Measurements from ENCODE around the gene RFC3.
"Not testable (repeated sequence)": the region's sequence is repeated elsewhere in the genome, so short reads cannot be mapped to it uniquely, and the experiment has no call there.

The RFC3 gene

GRCh38 chr13:33799950-33800592 is 17.9 kb upstream of the RFC3 start:
- no peak for DNase-seq (ENCODE audit: extremely low read depth, insufficient read length)
- Histone ChIP-seq H3K27me3 (replicated peaks; ENCODE audit: control insufficient read depth, insufficient read depth, low read length) (no peaks in the 10 kb centered on the region), H3K4me3 (replicated peaks; ENCODE audit: low read depth, low read length) (no peak overlapping the region), H3K36me3 (ENCODE audit: control insufficient read depth, insufficient read depth, low read length) (no peaks in the 10 kb centered on the region)
- peak; percentile 45 for TF ChIP-seq CTCF (IDR thresholded peaks at IDR 0.05; ENCODE audit: insufficient read depth, low read length, poor library complexity, severe bottlenecking)

- H3K4me3 ChIP-seq (replicated peaks; ENCODE audit: low read depth, low read length) = no peak overlapping the region
These were observed 17.2 kb upstream of the RFC3 start for GRCh38 chr13:33800646-33801186.

DNA sequence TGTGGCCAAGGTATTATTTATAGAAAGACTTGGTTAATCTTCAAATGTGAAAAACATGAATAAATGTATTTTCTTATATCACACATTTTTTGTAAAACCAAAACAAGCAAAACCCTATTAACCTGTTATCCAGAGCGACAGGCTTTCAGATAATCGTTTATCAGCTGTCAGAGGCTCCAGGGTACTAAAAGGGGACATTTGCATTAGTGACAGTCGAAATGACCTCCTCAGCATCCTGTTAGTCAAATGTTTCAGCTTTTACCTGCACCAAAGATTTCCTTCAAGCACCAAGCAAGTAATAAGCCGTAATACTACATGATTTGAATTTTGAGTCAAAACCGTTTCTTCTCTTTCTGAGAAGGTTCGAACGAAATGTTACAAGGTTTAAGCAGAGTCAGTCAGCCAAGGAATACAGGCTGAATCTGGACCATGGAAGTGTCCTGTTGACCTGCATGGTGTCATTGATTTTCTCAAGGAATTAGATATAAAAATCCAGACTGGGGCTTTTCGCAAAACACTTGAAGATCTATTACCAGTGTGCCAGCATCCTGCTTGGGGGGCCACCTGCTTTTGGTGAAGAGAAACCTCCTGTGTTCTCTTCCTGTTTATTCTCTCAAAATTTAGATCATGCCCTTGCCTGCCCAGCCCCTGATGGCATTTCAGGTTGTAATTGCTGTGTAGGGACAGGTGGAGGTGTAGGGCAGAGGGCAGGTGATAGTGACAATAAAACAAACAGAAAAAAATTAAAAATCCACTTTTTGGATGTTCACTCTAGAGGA is 11.3 kb upstream of the RFC3 start:
- H3K4me3 ChIP-seq (replicated peaks; ENCODE audit: low read depth, low read length) = no peak overlapping the region
- H3K27me3 ChIP-seq (replicated peaks; ENCODE audit: control insufficient read depth, insufficient read depth, low read length) = no peaks in the 10 kb centered on the region
- TF ChIP-seq CTCF (IDR thresholded peaks at IDR 0.05; ENCODE audit: insufficient read depth, low read length, poor library complexity, severe bottlenecking) = no peak
- H3K36me3 ChIP-seq (ENCODE audit: control insufficient read depth, insufficient read depth, low read length) = no peaks in the 10 kb centered on the region
- DNase-seq (ENCODE audit: extremely low read depth, insufficient read length) = no peak

More at GRCh38 chr13:33800646-33801186, 17.2 kb upstream of the RFC3 start:
- Histone ChIP-seq H3K27me3 (replicated peaks; ENCODE audit: control insufficient read depth, insufficient read depth, low read length) (no peaks in the 10 kb centered on the region), H3K36me3 (ENCODE audit: control insufficient read depth, insufficient read depth, low read length) (no peaks in the 10 kb centered on the region)
- DNase-seq (ENCODE audit: extremely low read depth, insufficient read length) = no peak
- no peak for TF ChIP-seq CTCF (IDR thresholded peaks at IDR 0.05; ENCODE audit: insufficient read depth, low read length, poor library complexity, severe bottlenecking)

DNA sequence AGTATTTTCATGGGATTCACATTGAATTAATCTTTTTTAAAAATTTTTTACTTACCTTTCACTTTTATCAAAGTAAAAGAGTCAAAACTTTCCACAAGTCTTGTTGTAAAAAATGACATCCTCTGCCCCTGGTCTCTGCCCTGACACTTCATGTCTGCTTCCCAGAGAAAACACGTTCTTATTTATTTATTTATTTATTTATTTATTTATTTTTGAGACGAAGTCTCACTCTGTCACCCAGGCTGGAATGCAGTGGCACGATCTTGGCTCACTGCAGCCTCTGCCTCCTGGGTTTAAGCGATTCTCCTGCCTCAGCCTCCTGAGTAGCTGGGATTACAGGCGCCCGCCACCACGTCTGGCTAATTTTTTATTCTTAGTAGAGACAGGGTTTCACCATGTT is 5.1 kb upstream of the RFC3 start:
- H3K27me3 ChIP-seq (replicated peaks; ENCODE audit: control insufficient read depth, insufficient read depth, low read length); H3K36me3 ChIP-seq (ENCODE audit: control insufficient read depth, insufficient read depth, low read length); H3K4me3 ChIP-seq (replicated peaks; ENCODE audit: low read depth, low read length); DNase-seq (ENCODE audit: extremely low read depth, insufficient read length): not testable (repeated sequence)

DNA sequence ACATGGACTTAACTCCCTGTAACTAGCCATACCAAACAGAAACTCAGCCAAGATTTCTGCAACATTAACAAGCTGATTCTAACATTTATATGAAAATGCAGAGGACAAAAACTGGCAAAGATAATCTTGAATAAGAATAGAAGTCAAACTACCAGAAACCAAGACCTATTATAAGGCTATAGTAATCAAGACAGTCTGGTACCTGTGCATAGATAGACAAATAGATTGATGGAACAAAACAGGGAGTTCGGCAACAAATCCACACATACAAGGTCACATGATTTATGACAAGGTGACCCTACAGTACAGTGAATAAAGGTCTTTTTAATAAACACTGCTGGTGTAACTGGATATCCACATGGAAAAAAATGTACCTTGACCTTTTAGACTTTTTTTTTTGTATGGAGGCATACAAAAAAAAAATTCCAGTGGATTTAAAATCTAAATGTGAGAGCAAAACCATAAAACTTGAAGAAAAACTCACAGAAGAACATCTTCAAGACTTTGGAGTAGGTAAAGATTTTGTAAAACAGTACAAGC is 2.9 kb upstream of the RFC3 start:
- H3K36me3 ChIP-seq (ENCODE audit: control insufficient read depth, insufficient read depth, low read length) = no peaks in the 10 kb centered on the region
- TF ChIP-seq CTCF (IDR thresholded peaks at IDR 0.05; ENCODE audit: insufficient read depth, low read length, poor library complexity, severe bottlenecking) = no peak
- no peak for DNase-seq (ENCODE audit: extremely low read depth, insufficient read length)

DNA sequence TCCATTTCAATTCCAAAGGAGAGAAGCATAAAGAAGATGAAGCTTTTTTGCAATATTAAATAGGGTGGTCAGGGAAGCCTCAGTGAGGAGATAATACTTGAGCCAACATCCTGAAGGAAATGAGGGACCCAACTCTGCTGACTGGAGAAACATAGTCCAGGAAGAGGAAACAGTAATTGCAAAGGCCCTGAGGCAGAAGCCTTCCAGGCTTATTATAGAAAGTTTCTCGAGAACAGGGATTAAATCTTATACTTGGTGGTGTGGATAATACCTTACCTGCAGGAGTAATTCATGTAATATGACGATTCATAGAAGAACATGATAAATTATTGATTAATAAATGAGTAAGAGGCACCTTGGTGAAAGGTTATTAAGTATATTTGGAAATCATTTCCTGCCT is 1.0 kb upstream of the RFC3 start:
- DNase-seq (ENCODE audit: extremely low read depth, insufficient read length) = no peak
- Histone ChIP-seq H3K36me3 (ENCODE audit: control insufficient read depth, insufficient read depth, low read length) (no peaks in the 10 kb centered on the region), H3K27me3 (replicated peaks; ENCODE audit: control insufficient read depth, insufficient read depth, low read length) (no peaks in the 10 kb centered on the region), H3K4me3 (replicated peaks; ENCODE audit: low read depth, low read length) (no peak overlapping the region)
- TF ChIP-seq CTCF (IDR thresholded peaks at IDR 0.05; ENCODE audit: insufficient read depth, low read length, poor library complexity, severe bottlenecking) = no peak

More for the DNA sequence above, 2.9 kb upstream of the RFC3 start:
- Histone ChIP-seq H3K4me3 (replicated peaks; ENCODE audit: low read depth, low read length) (no peak overlapping the region), H3K27me3 (replicated peaks; ENCODE audit: control insufficient read depth, insufficient read depth, low read length) (no peaks in the 10 kb centered on the region)

Data from GM06990 (cell line).